OCI-M2 (cell line): ENCODE data around the gene NDUFC2.
"Not testable (repeated sequence)": the region's sequence is repeated elsewhere in the genome, so short reads cannot be mapped to it uniquely, and the experiment has no call there.

Experiments
- DNase-seq: peaks from one replicate; lab custom pipeline; 2025; ENCODE audit not compliant: unreplicated experiment; lab: John Stamatoyannopoulos, UW

The NDUFC2 gene

DNA sequence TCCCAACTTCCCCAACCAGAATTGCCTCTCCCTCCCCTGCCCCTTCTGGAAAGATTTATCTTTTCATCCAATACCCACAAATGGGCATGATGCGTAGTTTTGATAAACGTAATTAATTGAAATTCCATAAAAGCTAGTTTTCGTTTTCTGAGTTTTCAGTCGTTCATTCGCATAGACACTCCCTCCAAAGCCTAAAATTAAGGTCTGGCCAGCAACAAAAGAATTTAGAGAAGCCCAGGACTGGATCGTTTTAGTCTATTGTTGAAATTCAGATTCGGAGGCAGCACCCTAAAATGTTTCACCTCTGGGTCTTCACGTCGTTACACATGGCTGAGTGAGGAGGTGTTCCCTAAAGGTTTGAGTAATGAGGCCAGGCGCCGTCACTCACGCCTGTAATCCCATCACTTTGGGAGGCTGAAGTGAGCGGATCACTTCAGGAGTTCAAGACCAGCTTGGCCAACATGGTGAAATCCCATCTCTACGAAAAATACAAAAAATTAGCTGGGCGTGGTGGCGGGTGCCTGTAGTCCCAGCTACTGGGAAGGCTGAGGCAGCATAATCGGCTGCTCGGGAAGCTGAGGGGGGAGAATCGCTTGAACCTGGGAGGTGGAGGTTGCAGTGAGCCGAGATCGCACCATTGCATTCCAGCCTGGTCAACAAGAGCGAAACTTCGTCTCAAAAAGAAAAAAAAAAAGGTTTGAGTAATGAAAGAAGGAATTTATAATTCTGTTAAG is 589 bp upstream of the NDUFC2 start:
- DNase-seq, result no peak

DNA sequence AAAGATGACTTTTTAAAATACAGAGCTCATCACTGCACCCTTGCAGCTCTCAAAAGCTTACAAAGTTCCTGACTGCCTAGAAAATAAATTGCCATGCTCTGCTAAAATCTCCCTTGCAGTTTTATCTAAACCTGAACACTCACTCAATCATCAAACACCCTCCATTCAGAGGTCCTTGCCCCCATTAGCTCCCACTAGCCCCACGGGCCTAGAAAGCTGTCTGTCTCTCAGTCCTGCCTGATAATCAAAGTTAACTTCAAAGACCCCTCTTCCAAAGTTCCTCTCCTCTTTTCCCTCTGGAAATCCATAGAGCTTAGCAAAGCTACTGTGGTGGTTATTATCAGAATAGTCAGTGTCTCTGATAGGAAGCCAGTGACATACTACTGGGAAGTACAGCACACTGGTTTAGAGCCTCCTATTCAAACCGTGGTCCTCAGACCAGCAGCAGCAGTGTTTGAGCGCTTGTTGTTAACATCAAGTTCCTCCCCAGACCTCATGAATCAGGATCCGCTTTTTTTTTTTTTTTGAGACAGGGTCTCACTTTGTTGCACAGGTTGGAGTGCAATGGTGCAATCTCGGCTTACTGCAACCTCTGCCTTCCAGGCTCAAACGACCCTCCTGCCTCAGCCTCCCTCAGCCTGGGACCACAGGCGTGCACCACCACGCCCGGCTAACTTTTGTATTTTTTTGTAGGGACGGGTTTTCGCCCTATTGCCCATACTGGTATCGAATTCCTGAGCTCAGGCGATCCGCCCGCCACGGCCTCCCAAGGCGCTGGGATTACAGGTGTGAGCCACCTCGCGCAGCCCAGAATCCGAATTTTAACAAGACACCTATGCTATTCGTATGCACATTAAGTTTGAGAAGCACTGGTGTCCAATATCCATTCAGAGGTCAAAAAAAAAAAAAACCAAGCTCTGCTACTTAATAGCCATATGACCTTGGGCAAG is 1.2 kb downstream of the NDUFC2 start:
- DNase-seq, result no peak

DNA sequence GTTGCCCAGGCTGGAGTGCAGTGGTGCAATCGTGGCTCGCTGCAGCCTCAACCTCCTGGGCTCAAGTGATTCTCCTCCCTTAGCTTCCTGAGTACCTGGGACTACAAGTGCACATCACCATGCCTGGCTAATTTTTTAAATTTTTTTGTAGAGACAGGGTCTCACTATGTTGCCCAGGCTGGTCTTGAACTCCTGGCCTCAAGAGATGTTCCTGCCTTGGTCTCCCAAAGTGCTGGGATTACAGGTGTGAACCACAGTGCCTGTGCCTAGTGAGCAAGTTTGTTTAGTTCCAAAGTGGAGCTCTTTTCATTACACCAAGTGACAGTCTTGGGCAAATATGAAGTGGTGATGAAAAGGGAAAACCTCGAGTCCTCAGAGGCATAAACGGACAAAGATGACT is 2.1 kb downstream of the NDUFC2 start:
- not testable (repeated sequence) for DNase-seq

DNA sequence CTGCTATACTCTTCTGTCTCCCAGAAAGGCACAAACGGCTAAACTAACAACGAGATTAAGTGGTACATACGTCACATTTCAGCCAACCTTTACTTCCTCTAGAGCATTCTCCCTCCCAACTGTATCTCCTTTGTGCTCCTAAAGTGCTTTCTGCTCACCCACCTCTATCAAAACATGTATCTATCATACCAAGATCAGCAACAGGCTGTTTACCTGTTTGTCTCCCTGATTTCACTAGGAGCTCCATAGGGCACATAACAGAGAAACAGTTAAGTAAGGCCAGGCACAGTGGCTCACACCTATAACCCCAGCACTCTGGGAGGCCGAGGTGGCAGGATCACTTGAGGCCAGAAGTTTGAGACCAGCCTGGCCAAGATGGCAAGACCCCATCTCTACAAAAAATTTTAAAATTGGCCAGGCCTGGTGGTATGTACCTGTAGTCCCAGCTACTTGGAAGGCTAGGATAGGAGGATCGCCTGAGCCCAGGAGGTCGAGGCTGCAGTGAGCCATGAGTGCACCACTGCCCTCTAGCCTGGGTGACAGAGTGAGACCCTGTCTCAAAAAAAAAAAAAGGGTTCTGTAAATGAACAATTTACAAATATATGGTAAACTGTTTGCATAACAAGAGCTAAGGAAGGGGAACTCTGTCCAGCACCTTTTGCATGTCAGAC is 2.8 kb downstream of the NDUFC2 start:
- DNase-seq, result no peak

DNA sequence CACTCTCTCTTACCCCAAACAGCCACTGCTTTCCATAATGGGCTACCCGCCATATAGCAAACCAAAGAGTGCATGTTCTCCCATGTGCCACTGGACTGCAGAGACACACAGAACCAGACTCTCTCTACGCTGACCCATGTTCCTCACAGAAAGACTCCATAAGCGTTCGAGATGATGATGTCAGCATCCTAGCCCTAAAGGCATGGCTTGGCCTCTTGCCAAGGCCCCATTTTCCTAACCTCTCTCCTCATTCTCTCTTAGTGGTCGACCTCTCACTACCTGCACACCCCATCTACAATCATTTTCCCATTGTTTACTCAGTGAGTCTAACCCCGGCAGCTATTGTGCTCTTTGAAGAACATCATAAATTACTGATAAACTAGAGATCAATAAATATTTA is 4.9 kb downstream of the NDUFC2 start:
- no peak for DNase-seq

DNA sequence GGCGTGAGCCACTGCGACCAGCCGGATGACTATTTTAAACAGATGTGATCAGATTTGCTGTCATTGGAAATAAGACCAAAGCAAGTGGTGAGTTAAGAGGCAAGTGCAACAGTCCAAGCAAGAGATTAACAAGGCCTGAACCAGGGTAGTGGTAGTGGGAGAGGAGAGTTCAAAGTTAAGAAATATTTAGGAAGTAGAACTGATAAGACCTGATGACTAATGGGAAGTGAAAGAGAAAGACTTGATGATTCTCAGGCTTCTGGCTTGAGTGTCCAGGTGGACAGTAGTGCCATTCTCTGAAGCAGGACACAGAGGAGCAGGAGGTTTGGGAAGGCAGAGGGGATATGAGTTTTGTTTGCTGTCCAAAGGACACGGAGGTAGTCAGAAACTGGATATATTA is 7.2 kb downstream of the NDUFC2 start:
- DNase-seq, result no peak

DNA sequence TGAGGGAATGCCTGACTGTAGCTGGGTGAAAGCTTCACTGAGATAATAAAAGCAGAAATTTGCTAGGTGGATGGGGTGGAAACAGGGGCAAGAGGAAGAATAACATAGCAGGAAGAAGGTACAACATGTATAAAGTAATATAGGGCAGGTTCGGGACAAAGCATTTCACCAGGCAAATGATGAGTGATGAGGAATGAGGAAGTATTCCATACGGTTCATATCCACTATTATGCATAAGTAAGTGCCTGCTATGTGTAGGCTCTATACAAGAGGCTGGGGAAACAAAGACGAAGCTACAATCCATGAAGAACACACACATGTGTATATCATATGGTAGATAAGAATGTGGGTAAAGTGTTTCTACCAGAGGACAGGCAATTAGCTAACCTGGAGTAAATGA is 7.9 kb downstream of the NDUFC2 start:
- no peak for DNase-seq

DNA sequence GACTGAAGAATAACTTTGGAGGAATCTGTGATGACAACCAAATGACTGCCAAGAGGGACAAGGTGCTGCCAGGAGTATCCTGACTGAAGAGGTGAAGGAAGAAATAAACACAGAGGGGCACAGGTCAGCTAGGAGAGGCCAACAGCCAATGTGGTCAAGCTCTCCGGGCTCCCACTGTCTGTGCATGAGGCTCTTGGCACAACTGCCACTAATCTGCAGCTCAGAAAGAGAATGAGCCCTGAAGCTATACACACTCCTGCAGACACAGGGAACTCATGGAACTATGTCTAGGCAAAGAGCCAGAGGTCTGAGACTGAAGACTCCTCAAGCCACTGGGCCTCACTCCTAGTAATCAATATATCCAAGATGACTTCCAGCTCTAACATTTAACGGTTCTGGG is 9.0 kb downstream of the NDUFC2 start:
- DNase-seq, result no peak

DNA sequence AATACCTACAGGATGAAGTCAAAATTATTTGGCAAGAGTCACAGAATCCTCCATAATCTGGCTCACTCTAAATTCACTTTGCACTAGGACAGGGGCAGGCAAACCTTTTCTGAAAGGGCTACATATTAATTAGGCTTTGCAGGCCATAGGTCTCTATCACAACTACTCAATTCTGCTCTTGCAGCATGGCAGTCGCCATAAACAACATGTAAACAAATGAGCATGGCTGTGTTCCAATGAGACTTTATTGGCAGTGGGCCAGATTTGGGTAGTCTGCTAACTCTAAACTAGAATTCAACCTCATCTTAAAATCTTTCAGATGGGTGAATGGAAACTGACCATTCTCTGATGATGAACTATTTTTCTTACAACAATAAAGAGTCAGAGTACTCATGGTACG is 10.2 kb downstream of the NDUFC2 start:
- DNase-seq, result no peak

DNA sequence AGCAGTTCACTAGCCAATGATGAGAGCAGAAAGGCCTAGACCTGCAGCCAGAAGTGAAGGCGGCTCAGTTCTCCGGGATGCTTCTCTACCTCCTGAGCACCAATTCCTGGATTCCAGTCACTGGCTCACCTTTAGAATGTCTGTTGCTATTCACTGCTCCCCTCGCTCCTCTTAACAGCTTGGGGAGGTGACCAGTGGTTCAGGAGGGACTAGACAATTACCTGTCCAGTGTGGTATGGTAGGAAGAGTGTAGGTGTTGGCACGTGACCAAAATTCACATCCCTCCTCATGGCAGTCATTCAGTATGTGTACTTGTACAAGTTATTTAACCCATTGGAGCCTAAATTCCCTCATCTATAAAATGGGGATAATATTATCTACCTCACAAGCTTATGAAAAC is 12.0 kb downstream of the NDUFC2 start:
- DNase-seq, result no peak

DNA sequence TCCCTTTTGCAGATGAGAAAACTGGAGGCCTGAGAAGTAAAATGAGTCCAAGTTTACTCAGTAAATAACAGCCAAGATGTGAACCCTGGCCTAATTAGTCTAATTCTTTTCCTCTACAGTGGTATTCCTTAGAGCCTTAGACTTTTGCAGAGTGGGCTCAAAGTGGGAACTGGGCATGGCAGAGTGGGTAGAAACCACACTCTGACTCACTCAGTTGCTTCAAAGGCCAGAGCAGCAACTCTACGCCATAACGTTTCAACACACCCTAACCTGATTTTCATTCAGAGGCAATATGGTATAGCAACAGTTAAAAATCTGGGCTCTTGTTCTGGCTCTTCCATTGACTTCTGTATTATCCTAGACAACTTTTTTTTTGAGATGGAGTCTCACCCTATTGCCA is 13.2 kb downstream of the NDUFC2 start:
- no peak for DNase-seq

DNA sequence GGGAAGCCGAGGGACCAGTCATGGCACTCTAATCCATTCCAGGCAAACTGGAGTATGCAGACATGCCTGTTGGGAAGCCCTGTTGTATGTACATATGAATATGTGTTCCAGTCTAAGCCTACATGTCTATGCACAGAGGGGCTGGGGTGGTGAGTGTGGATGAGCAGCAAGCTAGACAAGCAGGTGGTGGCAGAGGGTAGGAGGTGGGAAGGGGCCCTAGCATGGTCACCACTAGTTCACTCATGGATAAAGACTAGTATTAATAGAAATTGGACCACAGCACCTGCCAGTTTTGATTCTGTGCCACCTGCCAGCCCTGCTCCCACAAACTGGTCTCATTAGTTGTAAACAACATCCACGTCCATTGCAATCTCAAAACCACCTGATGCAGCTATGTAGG is 14.5 kb downstream of the NDUFC2 start:
- DNase-seq, result no peak

DNA sequence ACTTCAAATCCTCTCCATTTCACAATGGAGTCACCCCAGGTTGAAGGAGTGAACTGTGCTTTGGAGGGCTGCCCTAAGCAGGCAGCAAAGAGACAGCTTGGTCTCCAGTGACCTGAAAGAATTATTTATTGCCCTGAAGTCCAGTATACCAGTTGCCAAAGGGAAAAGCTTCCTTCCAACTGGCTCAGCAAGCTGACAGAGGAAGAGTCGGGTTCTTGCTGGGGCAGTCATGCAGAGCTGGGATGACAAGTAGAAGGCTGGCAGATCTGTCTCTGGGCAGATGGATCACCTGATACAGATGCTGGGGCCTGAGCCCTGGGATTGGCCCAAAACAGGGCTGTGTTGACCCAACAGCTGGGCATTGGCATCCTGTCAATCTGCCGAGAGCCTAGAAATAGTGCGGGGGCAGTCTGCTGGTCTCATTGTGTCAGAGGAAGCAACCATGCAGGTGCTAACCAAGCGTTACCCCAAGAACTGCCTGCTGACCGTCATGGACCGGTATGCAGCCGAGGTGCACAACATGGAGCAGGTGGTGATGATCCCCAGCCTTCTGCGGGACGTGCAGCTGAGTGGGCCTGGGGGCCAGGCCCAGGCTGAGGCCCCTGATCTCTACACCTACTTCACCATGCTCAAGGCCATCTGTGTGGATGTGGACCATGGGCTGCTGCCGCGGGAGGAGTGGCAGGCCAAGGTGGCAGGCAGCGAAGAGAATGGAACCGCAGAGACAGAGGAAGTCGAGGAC is 16.1 kb downstream of the NDUFC2 start, which contains the start of gene THRSP:
Gene THRSP, plus strand, starts transcription at position 422 of the 742 bp plus-strand sequence. Its CDS starts 21 bp downstream, at position 443.
- DNase-seq, result no peak

DNA sequence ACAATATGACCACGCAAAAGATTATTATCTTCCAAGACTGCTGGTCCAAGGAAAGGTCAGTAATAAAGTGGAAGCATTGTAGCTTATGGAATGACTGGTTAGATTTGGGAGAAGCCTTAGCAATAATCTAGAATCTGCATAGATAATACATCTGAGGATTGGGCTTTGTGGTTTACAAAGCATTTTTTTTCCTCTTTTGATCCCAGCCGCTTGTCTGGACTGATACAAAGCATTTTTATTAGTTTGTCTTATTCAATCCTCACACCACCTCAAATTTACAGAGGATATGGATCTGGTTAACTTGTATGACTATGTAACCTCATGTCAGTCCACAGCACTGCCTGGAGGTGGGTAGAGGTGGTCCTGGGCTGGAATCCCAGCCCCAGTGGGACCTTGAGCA is 17.0 kb downstream of the NDUFC2 start:
- DNase-seq, result no peak

DNA sequence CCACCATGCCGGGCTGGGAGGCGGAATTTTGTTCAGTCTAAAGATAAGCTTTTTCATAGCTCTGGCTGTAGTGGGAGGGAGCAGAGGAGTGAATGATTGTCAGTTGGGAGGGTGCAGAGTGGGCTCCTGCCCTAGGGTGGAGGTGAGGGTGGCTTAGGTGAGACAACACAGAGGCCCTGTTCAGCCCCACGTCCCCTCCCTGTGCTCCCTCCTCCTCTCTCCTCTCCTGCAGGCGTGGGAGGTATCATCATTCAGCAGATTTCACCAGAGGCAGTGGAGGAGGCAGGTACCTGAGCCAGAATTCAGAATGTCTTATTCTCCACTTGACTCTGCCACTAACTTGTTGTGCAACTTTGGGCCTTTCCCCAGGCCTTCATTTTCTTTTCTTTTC is 17.7 kb downstream of the NDUFC2 start:
- DNase-seq, result no peak

DNA sequence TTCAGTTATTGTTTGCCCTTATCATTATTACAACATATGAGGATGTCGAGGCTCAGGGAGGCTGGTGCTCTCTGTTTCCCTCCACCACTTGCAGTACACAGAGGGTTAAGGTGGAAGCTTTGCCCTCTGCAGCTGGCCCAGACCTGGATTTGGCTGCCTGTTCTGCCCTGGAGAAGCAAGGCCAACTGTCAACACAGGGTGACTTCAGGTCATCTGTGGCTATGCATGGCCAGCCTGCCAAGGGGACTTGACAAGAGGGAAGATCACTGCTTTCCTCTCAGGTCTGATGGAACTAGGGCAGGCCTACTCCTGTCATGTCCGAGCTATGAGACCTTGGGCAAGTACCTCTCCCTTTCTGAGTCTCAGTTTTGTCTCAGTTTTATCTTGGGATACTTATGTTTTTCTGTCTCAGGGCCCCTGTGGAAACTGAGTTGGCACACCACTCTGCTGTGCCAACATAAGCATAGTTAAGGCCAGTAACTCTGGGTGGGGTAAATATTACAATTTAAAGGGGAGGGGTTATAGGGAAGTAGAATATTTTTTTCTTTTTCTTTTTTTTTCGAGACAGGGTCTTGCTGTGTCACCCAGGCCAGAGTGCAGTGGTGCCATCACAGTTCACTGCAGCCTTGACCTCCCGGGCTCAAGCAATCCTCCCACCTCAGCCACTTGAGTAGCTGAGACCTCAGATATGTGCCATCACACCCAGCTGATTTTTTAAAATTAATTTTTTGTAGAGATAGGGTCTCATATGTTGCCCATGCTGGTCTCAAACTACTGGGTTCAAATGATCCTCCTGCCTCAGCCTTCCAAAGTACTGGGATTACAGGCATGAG is 18.4 kb downstream of the NDUFC2 start:
- DNase-seq, result no peak

DNA sequence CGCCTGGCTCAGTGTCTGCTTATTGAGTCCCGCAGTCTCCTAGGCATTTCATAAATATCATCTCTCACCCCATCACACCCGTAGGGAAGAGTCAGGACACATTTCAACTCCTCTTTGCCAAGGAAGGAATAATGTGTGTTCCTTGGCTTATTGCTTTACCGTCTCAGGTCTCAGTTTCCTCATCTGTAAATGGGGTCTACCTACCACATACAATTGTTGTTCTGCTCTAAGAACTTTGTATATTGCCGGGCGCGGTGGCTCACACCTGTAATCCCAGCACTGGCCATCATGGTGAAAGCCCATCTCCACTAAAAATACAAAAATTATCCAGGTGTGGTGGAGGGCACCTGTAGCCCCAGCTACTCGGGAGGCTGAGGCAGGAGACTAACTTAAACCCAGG is 19.1 kb downstream of the NDUFC2 start:
- DNase-seq, result no peak

DNA sequence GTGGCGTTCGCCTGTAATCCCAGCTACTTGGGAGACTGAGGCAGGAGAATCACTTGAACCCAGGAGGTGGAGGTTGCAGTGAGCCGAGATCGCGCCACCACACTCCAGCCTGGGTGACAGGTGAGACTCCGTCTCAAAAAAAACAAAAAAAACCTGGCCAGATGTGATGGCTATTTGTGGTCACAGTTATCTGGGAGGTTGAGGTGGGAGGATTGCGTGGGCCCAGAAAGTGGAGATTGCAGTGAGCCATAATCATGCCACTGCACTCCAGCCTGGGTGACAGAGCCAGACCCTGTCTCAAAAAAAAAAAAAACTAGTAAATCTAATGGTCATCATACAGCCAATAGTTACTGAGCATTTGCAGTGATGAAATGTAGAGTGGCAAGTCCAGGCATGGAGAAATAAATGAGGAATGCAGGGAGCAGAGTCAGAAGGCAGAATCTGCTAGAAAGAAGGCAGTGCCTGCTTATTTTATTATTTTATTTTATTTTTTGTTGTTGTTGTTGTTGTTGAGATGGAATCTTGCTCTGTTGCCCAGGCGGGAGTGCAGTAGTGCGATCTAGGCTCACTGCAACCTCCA is 19.8 kb downstream of the NDUFC2 start:
- DNase-seq, result not testable (repeated sequence)

DNA sequence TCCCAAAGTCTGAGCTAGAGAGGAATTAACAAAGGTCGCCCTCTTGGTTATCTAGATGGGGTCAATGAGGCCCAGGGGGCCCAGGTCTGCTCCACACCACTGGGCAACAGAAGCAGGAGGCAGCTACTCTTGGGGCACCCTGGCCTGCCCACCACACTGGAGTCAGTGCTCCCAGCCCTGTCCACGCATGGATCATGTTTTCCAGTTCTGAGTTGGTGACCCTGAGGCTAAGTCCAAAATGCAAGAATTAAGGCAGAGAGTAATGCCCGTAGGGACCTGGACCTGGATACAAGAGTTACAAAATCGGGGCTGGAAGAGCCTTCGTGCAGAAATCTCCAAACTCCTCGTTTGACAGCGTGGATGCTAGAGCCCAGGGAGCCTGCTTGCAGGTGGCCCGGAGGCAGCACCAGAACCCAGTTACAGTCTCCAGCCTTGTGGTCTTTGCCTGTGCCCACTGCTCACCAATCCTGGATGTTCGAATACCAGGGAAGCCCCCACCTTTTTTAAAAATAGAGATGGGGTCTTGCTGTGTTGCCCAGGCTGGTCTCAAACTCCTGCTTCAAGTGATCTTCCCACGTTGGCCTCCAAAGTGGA is 22.1 kb downstream of the NDUFC2 start:
- no peak for DNase-seq
